HG03521 (cell line): ENCODE results near the gene NKX2-1.

Source experiments
- ATAC-seq: cut with Tn5 transposase; IDR thresholded peaks from one replicate; pipeline ENCODE4 v1.9.1; 2021; ENCODE audit warnings: mild to moderate bottlenecking, moderate library complexity; ENCODE audit not compliant: unreplicated experiment

Gene NKX2-1

GRCh38 chr14:36518031-36518585 is 1.9 kb downstream of the NKX2-1 start:
- no peak for ATAC-seq

- no peak for ATAC-seq
Measured at GRCh38 chr14:36517242-36518030, 2.6 kb downstream of the NKX2-1 start.

- no peak for ATAC-seq
Measured at GRCh38 chr14:36516719-36517241, 3.3 kb downstream of the NKX2-1 start.

GRCh38 chr14:36515896-36516718 is 3.9 kb downstream of the NKX2-1 start:
- no peak for ATAC-seq

GRCh38 chr14:36515105-36515593 is 4.9 kb downstream of the NKX2-1 start:
- no peak for ATAC-seq

GRCh38 chr14:36514278-36515104 is 5.5 kb downstream of the NKX2-1 start:
- ATAC-seq: no peak

GRCh38 chr14:36513451-36514277 is 6.4 kb downstream of the NKX2-1 start:
- ATAC-seq: no peak

GRCh38 chr14:36513012-36513420 is 7.0 kb downstream of the NKX2-1 start:
- ATAC-seq: no peak

GRCh38 chr14:36512585-36513003 is 7.4 kb downstream of the NKX2-1 start:
- ATAC-seq: no peak

- no peak for ATAC-seq
Measured at GRCh38 chr14:36511981-36512584, 7.9 kb downstream of the NKX2-1 start.

- ATAC-seq: no peak
Measured at GRCh38 chr14:36510874-36511273, 9.2 kb downstream of the NKX2-1 start.

- ATAC-seq: no peak
Measured at GRCh38 chr14:36510078-36510799, 9.8 kb downstream of the NKX2-1 start.

GRCh38 chr14:36509069-36509917 is 10.7 kb downstream of the NKX2-1 start:
- ATAC-seq: no peak

- no peak for ATAC-seq
Measured at GRCh38 chr14:36508418-36509068, 11.5 kb downstream of the NKX2-1 start.

GRCh38 chr14:36507847-36508417 is 12.1 kb downstream of the NKX2-1 start:
- no peak for ATAC-seq

- no peak for ATAC-seq
Measured at GRCh38 chr14:36506732-36507614, 13.1 kb downstream of the NKX2-1 start.
